Liver (tissue), 9 donors: ENCODE data around the gene KIRREL1. TPM values are rescaled to one million over a fixed set of nuclear protein-coding genes. Genes with fewer than 3 reads are reported as not detected.

ENCODE experiments used
- DNase-seq: peaks from one replicate; pipeline ENCODE4 v3.0.0-alpha.2; 2017; ENCODE audit warnings: low spot score
- H3K27ac ChIP-seq, 2 donors: one replicate each; pipeline ENCODE4 v1.7.0; 2013; ENCODE audit warnings: inconsistent platforms in 2 of 2, low read length in 2 of 2, control low read depth in 1 of 2, low read depth in 1 of 2, mild to moderate bottlenecking in 1 of 2
- H3K27me3 ChIP-seq, 4 donors: one replicate each; pipeline versions ENCODE4 v1.6.1 to v1.7.0; 2013; ENCODE audit warnings: low read length in 3 of 4, inconsistent platforms in 1 of 4, mild to moderate bottlenecking in 1 of 4, moderate library complexity in 1 of 4; ENCODE audit not compliant: control insufficient read depth in 4 of 4, insufficient read depth in 4 of 4
- H3K36me3 ChIP-seq, 4 donors: one replicate each; pipeline versions ENCODE4 v1.6.1 to v1.7.0; 2013; ENCODE audit warnings: low read length in 3 of 4, mild to moderate bottlenecking in 3 of 4, low read depth in 1 of 4, moderate library complexity in 1 of 4; ENCODE audit not compliant: control insufficient read depth in 4 of 4, insufficient read depth in 3 of 4
- H3K4me1 ChIP-seq, 4 donors: one replicate each; pipeline versions ENCODE4 v1.6.1 to v1.7.0; 2013; ENCODE audit warnings: low read length in 3 of 4, mild to moderate bottlenecking in 3 of 4, moderate library complexity in 1 of 4; ENCODE audit not compliant: control insufficient read depth in 4 of 4, insufficient read depth in 4 of 4
- H3K4me3 ChIP-seq, 3 donors: one replicate each; pipeline versions ENCODE4 v1.6.1 to v1.7.0; 2013; ENCODE audit warnings: low read length in 3 of 3, control low read depth in 1 of 3, low read depth in 1 of 3, mild to moderate bottlenecking in 1 of 3
- H3K9ac ChIP-seq, 2 donors: one replicate each; pipeline ENCODE4 v1.7.0; 2013; ENCODE audit warnings: low read length in 2 of 2, mild to moderate bottlenecking in 2 of 2, moderate library complexity in 2 of 2, control low read depth in 1 of 2, low read depth in 1 of 2
- H3K9me3 ChIP-seq, 4 donors: one replicate each; pipeline versions ENCODE4 v1.6.1 to v1.7.0; 2013; ENCODE audit warnings: low read length in 3 of 4; ENCODE audit not compliant: control insufficient read depth in 4 of 4
- CTCF ChIP-seq: fragments of 150-350 bp; IDR thresholded peaks from 2 replicates; pipeline ENCODE4 v1.5.1; 2017; ENCODE audit warnings: improper control_type of control experiment, low read depth, low read length; ENCODE audit not compliant: missing input control
- EGR1 ChIP-seq, 2 donors: IDR thresholded peaks; 2 replicates each; pipeline ENCODE4 v1.6.1; 2016 to 2018; ENCODE audit warnings: antibody characterized with exemption in 2 of 2, low read depth in 2 of 2
- FOXA1 ChIP-seq: IDR thresholded peaks from 2 replicates; pipeline ENCODE4 v1.6.1; 2016; ENCODE audit warnings: antibody characterized with exemption
- FOXA2 ChIP-seq: IDR thresholded peaks from 2 replicates; pipeline ENCODE4 v1.6.1; 2016; ENCODE audit warnings: antibody characterized with exemption
- GABPA ChIP-seq, 2 donors: IDR thresholded peaks in 1 of 2; conservative IDR thresholded peaks in 1 of 2; 2 replicates each; pipeline ENCODE4 v1.6.1; 2016; ENCODE audit warnings: antibody characterized with exemption in 2 of 2, mild to moderate bottlenecking in 1 of 2, moderate library complexity in 1 of 2
- HNF4A ChIP-seq, 2 donors: conservative IDR thresholded peaks; 2 replicates each; pipeline ENCODE4 v1.6.1; 2016; ENCODE audit warnings: antibody characterized with exemption in 2 of 2, mild to moderate bottlenecking in 2 of 2
- HNF4G ChIP-seq: IDR thresholded peaks from 2 replicates; pipeline ENCODE4 v1.6.1; 2016; ENCODE audit warnings: antibody characterized with exemption
- JUND ChIP-seq, 2 donors: IDR thresholded peaks; 2 replicates each; pipeline ENCODE4 v1.6.1; 2016; ENCODE audit warnings: antibody characterized with exemption in 2 of 2
- MAX ChIP-seq: IDR thresholded peaks from 2 replicates; pipeline ENCODE4 v1.6.1; 2016; ENCODE audit warnings: antibody characterized with exemption
- NR2F2 ChIP-seq: IDR thresholded peaks from 2 replicates; pipeline ENCODE4 v1.6.1; 2016; ENCODE audit warnings: antibody characterized with exemption
- RAD21 ChIP-seq, 2 donors: IDR thresholded peaks; 2 replicates each; pipeline ENCODE4 v1.6.1; 2016; ENCODE audit warnings: antibody characterized with exemption in 2 of 2, mild to moderate bottlenecking in 2 of 2
- RXRA ChIP-seq, 2 donors: IDR thresholded peaks; 2 replicates each; pipeline ENCODE4 v1.6.1; 2017 to 2018; ENCODE audit warnings: antibody characterized with exemption in 2 of 2, mild to moderate bottlenecking in 1 of 2
- SP1 ChIP-seq: IDR thresholded peaks from 2 replicates; pipeline ENCODE4 v1.6.1; 2018; ENCODE audit warnings: antibody characterized with exemption, mild to moderate bottlenecking
- YY1 ChIP-seq: IDR thresholded peaks from 2 replicates; pipeline ENCODE4 v1.6.1; 2016; ENCODE audit warnings: antibody characterized with exemption, mild to moderate bottlenecking
- ZBTB33 ChIP-seq: IDR thresholded peaks from 2 replicates; pipeline ENCODE4 v1.6.1; 2016; ENCODE audit warnings: antibody characterized with exemption
- WGBS: extraction: QIAGEN DNeasy Blood & Tissue Kit; methylation state at CpG from one replicate; pipeline ENCODE4 v1.1.7; 2013; 5-methylcytosine and 5-hydroxymethylcytosine counted together
- polyA plus RNA-seq, 2 donors: library from polyadenylated mRNA; stranded (reverse) in 1 of 2; unstranded in 1 of 2; fragments of 200-250 nt in 1 of 2; fragments of >200 nt in 1 of 2; fragmentation: Nextera tagmentation in 1 of 2; extraction: Ambion mirVana in 1 of 2; gene quantifications; one replicate each; pipeline versions ENCODE4 v1.2.1 to v1.2.3, GENCODE V29; 2013 to 2015
- total RNA-seq, 2 donors: library from RNA; depleted of rRNA; stranded (reverse); fragments of >200 nt; gene quantifications; one replicate each; pipeline ENCODE4 v1.2.3, GENCODE V29; 2014
- TF ChIP-seq, protein P1 (sequence below): IDR thresholded peaks from 2 replicates; pipeline ENCODE4 v1.6.1; 2016; ENCODE audit warnings: antibody characterized with exemption, mild to moderate bottlenecking
- TF ChIP-seq, protein P2 (sequence below): IDR thresholded peaks from 2 replicates; pipeline ENCODE4 v1.6.1; 2016; ENCODE audit warnings: antibody characterized with exemption
- donor health status: healthy.
- donor health status: healthy.
- donor health status: healthy.
- donor health status: healthy.
- donor health status: healthy.

Gene KIRREL1
- total and polyA plus RNA-seq, 4 donors = 0.82 to 6.0 (median 3.1) TPM

GRCh38 chr1:157975228-157975950 lies 18.1 kb upstream of the KIRREL1 start:
- Histone ChIP-seq H3K27ac (no peak overlapping the region), H3K27me3 (peaks cover 0 to 3% (median 1%) of the 10 kb centered on the region in 4 donors), H3K36me3 (no peaks in the 10 kb centered on the region), H3K4me1 (no peaks in the 10 kb centered on the region), H3K9ac (no peak overlapping the region), H3K4me3 (no peak overlapping the region), H3K9me3 (no peaks in the 10 kb centered on the region)
- TF ChIP-seq YY1 (no peak), RXRA (IDR thresholded peaks at IDR 0.05) (no peak), HNF4A (conservative IDR thresholded peaks at IDR 0.05) (no peak), GABPA (IDR thresholded peaks at IDR 0.05 in 1 of 2, conservative IDR thresholded peaks at IDR 0.05 in 1 of 2) (no peak), FOXA2 (no peak), NR2F2 (no peak), SP1 (no peak)
- no peak for DNase-seq
- WGBS = 55% methylated on average over 2 of the region's 2 CpGs

- DNase-seq = no peak
- no peak overlapping the region for H3K9ac ChIP-seq
- TF ChIP-seq HNF4A (conservative IDR thresholded peaks at IDR 0.05) (no peak), RAD21 (IDR thresholded peaks at IDR 0.05) (no peak), SP1 (no peak), EGR1 (IDR thresholded peaks at IDR 0.05; ENCODE audit: low read depth in 2 of 2) (no peak), JUND (IDR thresholded peaks at IDR 0.05) (no peak), FOXA1 (no peak), NR2F2 (no peak), FOXA2 (no peak), ZBTB33 (no peak), GABPA (IDR thresholded peaks at IDR 0.05 in 1 of 2, conservative IDR thresholded peaks at IDR 0.05 in 1 of 2) (no peak), YY1 (no peak), CTCF (no peak), MAX (no peak), HNF4G (no peak)
- TF ChIP-seq, protein P1, sequence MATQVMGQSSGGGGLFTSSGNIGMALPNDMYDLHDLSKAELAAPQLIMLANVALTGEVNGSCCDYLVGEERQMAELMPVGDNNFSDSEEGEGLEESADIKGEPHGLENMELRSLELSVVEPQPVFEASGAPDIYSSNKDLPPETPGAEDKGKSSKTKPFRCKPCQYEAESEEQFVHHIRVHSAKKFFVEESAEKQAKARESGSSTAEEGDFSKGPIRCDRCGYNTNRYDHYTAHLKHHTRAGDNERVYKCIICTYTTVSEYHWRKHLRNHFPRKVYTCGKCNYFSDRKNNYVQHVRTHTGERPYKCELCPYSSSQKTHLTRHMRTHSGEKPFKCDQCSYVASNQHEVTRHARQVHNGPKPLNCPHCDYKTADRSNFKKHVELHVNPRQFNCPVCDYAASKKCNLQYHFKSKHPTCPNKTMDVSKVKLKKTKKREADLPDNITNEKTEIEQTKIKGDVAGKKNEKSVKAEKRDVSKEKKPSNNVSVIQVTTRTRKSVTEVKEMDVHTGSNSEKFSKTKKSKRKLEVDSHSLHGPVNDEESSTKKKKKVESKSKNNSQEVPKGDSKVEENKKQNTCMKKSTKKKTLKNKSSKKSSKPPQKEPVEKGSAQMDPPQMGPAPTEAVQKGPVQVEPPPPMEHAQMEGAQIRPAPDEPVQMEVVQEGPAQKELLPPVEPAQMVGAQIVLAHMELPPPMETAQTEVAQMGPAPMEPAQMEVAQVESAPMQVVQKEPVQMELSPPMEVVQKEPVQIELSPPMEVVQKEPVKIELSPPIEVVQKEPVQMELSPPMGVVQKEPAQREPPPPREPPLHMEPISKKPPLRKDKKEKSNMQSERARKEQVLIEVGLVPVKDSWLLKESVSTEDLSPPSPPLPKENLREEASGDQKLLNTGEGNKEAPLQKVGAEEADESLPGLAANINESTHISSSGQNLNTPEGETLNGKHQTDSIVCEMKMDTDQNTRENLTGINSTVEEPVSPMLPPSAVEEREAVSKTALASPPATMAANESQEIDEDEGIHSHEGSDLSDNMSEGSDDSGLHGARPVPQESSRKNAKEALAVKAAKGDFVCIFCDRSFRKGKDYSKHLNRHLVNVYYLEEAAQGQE = no peak
- TF ChIP-seq, protein P2, sequence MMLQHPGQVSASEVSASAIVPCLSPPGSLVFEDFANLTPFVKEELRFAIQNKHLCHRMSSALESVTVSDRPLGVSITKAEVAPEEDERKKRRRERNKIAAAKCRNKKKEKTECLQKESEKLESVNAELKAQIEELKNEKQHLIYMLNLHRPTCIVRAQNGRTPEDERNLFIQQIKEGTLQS = no peak
- H3K4me3 ChIP-seq = no peak overlapping the region
- H3K27me3 ChIP-seq = peaks cover 0 to 3% (median 1%) of the 10 kb centered on the region in 4 donors
- no peak overlapping the region for H3K27ac ChIP-seq
- no peaks in the 10 kb centered on the region for H3K36me3 ChIP-seq
- no peaks in the 10 kb centered on the region for H3K9me3 ChIP-seq
- no peaks in the 10 kb centered on the region for H3K4me1 ChIP-seq
- WGBS = 92% methylated on average over 2 of the region's 2 CpGs
Observed at GRCh38 chr1:157976888-157977287, 16.6 kb upstream of the KIRREL1 start.
